Pons (tissue), 1 donor: Measurements from ENCODE around the gene HELZ.
"Not testable (repeated sequence)": the region's sequence is repeated elsewhere in the genome, so short reads cannot be mapped to it uniquely, and the experiment has no call there.

Source experiments
- DNase-seq: peaks from one replicate; pipeline ENCODE4 v3.0.0-alpha.2; 2016; ENCODE audit warnings: low spot score

The HELZ gene

GRCh38 chr17:67050471-67051154 lies 194.4 kb downstream of the HELZ start:
- no peak for DNase-seq

GRCh38 chr17:67050066-67050465 lies 194.9 kb downstream of the HELZ start:
- no peak for DNase-seq

- no peak for DNase-seq
Observed at GRCh38 chr17:67049025-67049739, 195.8 kb downstream of the HELZ start.

- no peak for DNase-seq
Observed at GRCh38 chr17:67047382-67047781, 197.6 kb downstream of the HELZ start.

- no peak for DNase-seq
Observed at GRCh38 chr17:67046398-67046797, 198.6 kb downstream of the HELZ start.

GRCh38 chr17:67044940-67045339 lies 200.1 kb downstream of the HELZ start:
- DNase-seq = no peak

GRCh38 chr17:67044016-67044772 lies 200.8 kb downstream of the HELZ start, which contains the start of gene CACNG1:
Gene CACNG1 (plus strand): TSS chr17:67044554. CDS start chr17:67044661, 107 bp downstream.
- no peak for DNase-seq

GRCh38 chr17:67043283-67043682 lies 201.7 kb downstream of the HELZ start:
- no peak for DNase-seq

GRCh38 chr17:67041941-67042899 lies 202.8 kb downstream of the HELZ start:
- DNase-seq = no peak

GRCh38 chr17:67041531-67041930 lies 203.5 kb downstream of the HELZ start:
- DNase-seq = no peak

DNA sequence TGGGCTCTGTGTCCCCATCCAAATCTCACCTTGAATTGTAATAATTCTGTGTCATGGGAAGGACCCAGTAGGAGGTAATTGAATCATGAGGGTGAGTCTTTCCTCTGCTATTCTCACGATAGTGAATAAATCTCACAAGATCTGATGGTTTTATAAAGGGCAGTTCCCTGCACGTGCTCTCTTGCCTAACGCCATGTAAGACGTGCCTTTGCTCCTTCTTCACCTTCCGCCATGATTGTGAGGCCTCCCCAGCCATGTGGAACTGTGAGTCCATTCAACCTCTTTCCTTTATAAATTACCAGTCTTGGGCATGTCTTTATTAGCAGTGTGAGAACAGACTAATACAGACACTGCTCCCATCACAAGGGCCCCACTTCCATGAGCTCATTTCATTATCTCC lies 203.9 kb downstream of the HELZ start:
- not testable (repeated sequence) for DNase-seq

GRCh38 chr17:67040652-67041051 lies 204.3 kb downstream of the HELZ start:
- DNase-seq = no peak

GRCh38 chr17:67038861-67039365 lies 206.1 kb downstream of the HELZ start:
- no peak for DNase-seq

- DNase-seq = no peak
Observed at GRCh38 chr17:67035131-67036083, 209.6 kb downstream of the HELZ start.

- no peak for DNase-seq
Observed at GRCh38 chr17:67033613-67034012, 211.4 kb downstream of the HELZ start.

GRCh38 chr17:67032985-67033384 lies 212.0 kb downstream of the HELZ start:
- no peak for DNase-seq

DNA sequence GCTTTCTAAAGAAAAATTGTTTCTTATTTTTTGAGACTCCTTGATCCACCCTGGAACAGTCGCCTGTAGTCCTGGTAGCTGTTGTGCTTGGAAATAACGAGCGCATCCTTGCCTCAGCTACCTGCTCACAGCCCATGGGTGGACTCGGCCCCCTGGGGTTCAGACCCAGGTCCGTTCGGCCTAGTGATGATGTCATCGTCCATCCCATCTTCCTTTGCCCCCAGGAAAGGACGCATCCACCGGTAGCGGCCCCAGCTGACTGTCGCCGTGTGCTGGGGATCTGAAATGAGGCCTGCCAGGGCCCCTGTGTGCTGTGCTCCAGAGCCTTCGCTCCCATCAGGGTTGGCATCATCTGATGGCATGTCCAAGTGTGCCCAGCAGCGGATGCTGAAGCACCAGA lies 212.6 kb downstream of the HELZ start:
- DNase-seq = no peak

- DNase-seq = no peak
Observed at GRCh38 chr17:67030641-67031040, 214.4 kb downstream of the HELZ start.

- DNase-seq = no peak
Observed at GRCh38 chr17:67027031-67027628, 217.9 kb downstream of the HELZ start.

DNA sequence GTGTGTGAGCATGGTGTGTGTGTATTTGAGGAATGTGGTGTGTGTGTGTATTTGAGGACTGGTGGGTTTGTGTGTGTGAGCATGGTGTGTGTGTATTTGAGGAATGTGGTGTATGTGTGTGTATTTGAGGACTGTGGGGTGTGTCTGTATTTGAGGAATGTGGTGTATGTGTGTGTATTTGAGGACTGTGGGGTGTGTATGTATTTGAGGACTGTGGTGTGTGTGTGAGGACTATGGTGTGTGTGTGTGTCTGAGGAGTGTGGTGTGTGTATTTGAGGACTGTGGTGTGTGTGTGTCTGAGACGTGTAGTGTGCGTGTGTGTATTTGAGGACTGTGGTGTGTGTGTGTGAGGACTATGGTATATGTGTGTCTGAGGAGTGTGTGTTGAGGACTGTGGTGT lies 218.7 kb downstream of the HELZ start:
- no peak for DNase-seq
